Right lobe of liver (tissue), 6 donors: ENCODE results near the gene HOXA10. TPM values are rescaled to one million over a fixed set of nuclear protein-coding genes. Genes with fewer than 3 reads are reported as not detected.

ENCODE experiments used
- ATAC-seq, 4 donors: fragments of 200-7000 bp; cut with Tn5 transposase; one replicate each; pipeline ENCODE4 v1.9.1; 2020; ENCODE audit warnings: mild to moderate bottlenecking in 4 of 4, moderate library complexity in 4 of 4
- DNase-seq, 3 donors: peaks; one replicate each; pipeline ENCODE4 v3.0.0-alpha.2; 2020
- H3K27ac ChIP-seq, 3 donors: fragments of 200-600 bp; one replicate each; pipeline ENCODE4 v1.8.0; 2022
- H3K27me3 ChIP-seq, 2 donors: fragments of 200-600 bp; one replicate each; pipeline ENCODE4 v1.8.0; 2022
- H3K36me3 ChIP-seq, 4 donors: fragments of 200-600 bp; sonication (generic) in 1 of 4; one replicate each; pipeline versions ENCODE4 v1.5.1 to v1.8.0; 2017 to 2022; ENCODE audit warnings: control low read depth in 1 of 4
- H3K4me1 ChIP-seq, 4 donors: fragments of 200-600 bp; sonication (generic) in 1 of 4; one replicate each; pipeline versions ENCODE4 v1.5.1 to v1.8.0; 2017 to 2022; ENCODE audit warnings: control low read depth in 1 of 4
- H3K4me3 ChIP-seq, 3 donors: fragments of 200-600 bp; one replicate each; pipeline ENCODE4 v1.8.0; 2022
- H3K9me3 ChIP-seq, 4 donors: fragments of 200-600 bp; sonication (generic) in 1 of 4; one replicate each; pipeline versions ENCODE4 v1.5.1 to v1.8.0; 2017 to 2022; ENCODE audit warnings: control low read depth in 1 of 4
- POLR2A ChIP-seq: fragments of 450-650 bp; IDR thresholded peaks from one replicate; pipeline ENCODE4 v1.6.1; 2017; ENCODE audit warnings: antibody characterized with exemption, mild to moderate bottlenecking
- WGBS: methylation state at CpG from one replicate; pipeline ENCODE4 v1.1.6; 2018; ENCODE audit warnings: low coverage, low lambda C conversion rate; ENCODE audit not compliant: insufficient coverage; ENCODE audit errors: missing lambda C conversion rate; 5-methylcytosine and 5-hydroxymethylcytosine counted together
- intact Hi-C, 2 donors: fragments of 100-400 bp; cut with DNase I; formaldehyde crosslinking; loops; one replicate each; pipeline versions ENCODE4 v1.11.2 to v1.14.1; 2022
- total RNA-seq, 6 experiments: library from RNA; depleted of rRNA in 2 of 6; stranded (reverse); fragments of >200 nt in 2 of 6; fragmentation: NEBNext Ultra II Directional in 3 of 6; extraction: Animal tissue kit (Norgen Biotek cat#: 25700) in 3 of 6; gene quantifications; one replicate each; pipeline versions ENCODE4 v1.1.0 to v1.2.4, GENCODE V29; 2016 to 2023
- TF ChIP-seq, protein P1 (sequence below), 4 donors: fragments of 200-600 bp in 3 of 4; fragments of 450-650 bp in 1 of 4; IDR thresholded peaks; one replicate each; pipeline versions ENCODE4 v1.5.1 to v1.8.0; 2016 to 2022; ENCODE audit warnings: antibody characterized with exemption in 4 of 4, mild to moderate bottlenecking in 2 of 4
- donor health status: DM: no; HTN: yes; CAD: no.
- donor health status: DM: no; HTN: no; CAD: no.
- donor health status: DM: no; HTN: no; CAD: no.
- donor health status: DM: no; HTN: yes; CAD: no.
- donor health status: DM: no; HTN: yes; CAD: no.

The HOXA10 gene
- total RNA-seq, 6 experiments from 2014 or later = not detected

DNA sequence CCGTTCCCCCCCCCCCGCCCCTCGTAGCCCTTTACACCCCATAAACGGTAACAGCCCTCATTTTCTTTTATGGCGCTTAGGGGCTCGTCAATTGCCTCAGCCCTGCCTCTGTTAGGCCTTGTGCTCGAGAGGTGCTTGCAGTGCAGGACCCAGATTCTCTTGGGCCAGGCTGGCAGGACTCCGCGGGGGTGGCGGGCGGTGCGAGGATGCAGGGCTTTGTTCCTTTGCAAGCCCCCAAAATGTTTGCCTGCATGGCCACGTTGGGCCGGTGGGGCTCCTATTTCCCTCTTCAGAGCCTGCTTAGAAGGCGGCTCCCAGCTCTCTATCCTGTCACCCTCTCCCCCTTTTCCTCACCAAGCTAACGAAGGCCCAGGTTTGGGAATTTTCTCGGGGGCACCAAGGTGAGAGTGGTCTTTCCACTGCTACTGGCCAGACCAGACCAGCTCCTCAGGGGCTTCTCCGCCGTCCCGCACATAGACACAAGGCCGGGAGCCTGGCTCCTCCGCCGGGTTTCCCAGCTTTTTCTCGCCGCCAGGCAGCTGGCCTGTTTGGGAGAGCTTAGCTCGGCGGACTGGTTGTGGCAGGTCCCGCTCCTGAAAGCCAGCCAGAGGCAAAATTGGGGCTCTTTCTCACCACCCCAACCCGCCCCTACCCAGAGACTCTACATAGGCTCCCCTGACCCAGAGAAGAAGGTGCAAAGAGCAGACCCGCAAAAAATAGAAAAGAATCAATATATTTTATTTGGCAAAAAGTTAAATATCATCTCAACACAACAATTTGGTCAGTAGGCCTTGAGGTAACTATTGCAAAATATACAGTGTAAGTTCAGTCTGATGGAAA, 12.2 kb downstream of the HOXA10 start:
- intact Hi-C loops = loop anchor here in 1 of 2 donors (10.0 kb wide), 1 partner anchor 67 kb away; the partner anchor contains the start of gene HOXA1
- Histone ChIP-seq H3K4me3 (no peak overlapping the region), H3K4me1 (peaks cover 0 to 15% (median 4%) of the 10 kb centered on the region in 4 donors), H3K27ac (no peak overlapping the region), H3K27me3 (peaks cover 32 to 51% of the 10 kb centered on the region in 2 donors), H3K9me3 (no peaks in the 10 kb centered on the region), H3K36me3 (no peaks in the 10 kb centered on the region)
- DNase-seq (no peak), ATAC-seq (no peak)
- TF ChIP-seq, protein P1, sequence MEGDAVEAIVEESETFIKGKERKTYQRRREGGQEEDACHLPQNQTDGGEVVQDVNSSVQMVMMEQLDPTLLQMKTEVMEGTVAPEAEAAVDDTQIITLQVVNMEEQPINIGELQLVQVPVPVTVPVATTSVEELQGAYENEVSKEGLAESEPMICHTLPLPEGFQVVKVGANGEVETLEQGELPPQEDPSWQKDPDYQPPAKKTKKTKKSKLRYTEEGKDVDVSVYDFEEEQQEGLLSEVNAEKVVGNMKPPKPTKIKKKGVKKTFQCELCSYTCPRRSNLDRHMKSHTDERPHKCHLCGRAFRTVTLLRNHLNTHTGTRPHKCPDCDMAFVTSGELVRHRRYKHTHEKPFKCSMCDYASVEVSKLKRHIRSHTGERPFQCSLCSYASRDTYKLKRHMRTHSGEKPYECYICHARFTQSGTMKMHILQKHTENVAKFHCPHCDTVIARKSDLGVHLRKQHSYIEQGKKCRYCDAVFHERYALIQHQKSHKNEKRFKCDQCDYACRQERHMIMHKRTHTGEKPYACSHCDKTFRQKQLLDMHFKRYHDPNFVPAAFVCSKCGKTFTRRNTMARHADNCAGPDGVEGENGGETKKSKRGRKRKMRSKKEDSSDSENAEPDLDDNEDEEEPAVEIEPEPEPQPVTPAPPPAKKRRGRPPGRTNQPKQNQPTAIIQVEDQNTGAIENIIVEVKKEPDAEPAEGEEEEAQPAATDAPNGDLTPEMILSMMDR (IDR thresholded peaks at IDR 0.05) = no peak
- no peak for TF ChIP-seq POLR2A
- 41% methylated on average over 7 of the region's 30 CpGs for WGBS

DNA sequence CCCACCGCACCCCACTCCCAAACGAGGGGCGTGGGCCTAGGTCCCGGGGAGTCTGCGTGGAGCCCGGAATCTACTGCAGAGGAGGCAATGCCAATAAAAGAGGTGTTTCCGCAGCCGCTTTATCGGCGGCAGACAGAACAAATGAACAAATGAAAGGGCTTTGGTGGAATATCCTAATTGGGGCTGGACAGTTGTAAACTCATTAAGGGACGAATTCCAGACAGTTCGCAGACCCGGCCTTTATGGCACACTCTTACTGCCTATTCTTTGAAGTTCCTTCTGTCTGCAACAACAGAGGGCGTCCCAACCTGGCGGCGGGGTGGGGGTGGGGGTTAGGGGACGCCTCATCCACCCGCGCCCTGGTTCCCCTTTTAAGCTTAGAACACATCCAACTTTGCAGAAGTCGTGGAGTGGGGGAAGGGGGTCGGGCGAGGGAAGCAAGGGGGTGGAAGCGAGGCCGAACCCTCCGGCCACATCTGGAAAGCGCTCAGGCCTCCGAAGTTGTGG, 12.9 kb downstream of the HOXA10 start:
- no peak for TF ChIP-seq POLR2A
- TF ChIP-seq, protein P1 (IDR thresholded peaks at IDR 0.05) = peak in 1 of 4 donors; percentile 3
- no peak overlapping the region for H3K27ac ChIP-seq
- H3K4me3 ChIP-seq = peak overlapping the region; percentile 32 to 60 (median 57)
- no peaks in the 10 kb centered on the region for H3K9me3 ChIP-seq
- peak; percentile 5 to 35 (median 16) for ATAC-seq
- DNase-seq = peak in 1 of 3 donors; percentile 56
- WGBS = 0% methylated on average over 8 of the region's 27 CpGs
- H3K4me1 ChIP-seq = peaks cover 0 to 15% (median 4%) of the 10 kb centered on the region in 4 donors
- no peaks in the 10 kb centered on the region for H3K36me3 ChIP-seq
- H3K27me3 ChIP-seq = peaks cover 27 to 49% of the 10 kb centered on the region in 2 donors
- intact Hi-C loops = loop anchor here in 1 of 2 donors (10.0 kb wide), 1 partner anchor 66 kb away; the partner anchor contains the start of gene HOXA1

DNA sequence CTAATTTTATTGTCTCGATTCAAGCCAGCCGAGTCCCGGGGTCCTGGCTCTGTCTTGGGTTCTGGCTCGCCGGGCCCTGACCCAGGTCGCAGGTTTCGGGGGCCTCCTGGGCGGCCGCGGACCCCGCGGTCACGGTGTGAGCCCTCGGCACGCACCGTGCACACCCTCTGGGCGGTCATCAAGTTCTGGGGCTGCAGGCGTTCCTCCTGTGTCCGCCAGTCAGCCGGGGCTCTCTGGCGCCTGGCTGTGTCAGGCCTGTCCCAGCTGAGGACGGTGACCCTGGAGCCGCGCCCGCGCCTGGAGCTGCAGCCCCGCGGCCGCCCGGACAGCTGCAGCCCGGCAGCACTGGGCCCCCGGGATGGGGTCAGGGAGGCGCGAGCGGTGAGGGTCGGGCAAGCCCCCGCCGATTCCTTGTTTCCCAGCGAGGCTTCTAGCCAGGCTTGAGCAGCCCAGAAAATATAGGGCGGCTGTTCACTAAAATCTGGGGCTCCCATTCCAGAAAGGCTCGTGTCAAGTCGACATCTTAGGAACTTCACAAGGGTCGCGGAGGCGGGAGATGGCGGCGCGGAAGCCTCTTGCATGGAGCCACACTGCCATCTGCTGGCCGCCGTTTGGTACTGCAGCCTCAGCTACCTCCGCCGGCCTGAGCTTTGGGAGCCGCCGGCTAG, 13.4 kb downstream of the HOXA10 start:
- 0% methylated on average over 19 of the region's 54 CpGs for WGBS
- ATAC-seq (peak; percentile 88 to 93 (median 92)), DNase-seq (peak; percentile 80 to 87 (median 83))
- H3K4me1 ChIP-seq = peaks cover 0 to 15% (median 4%) of the 10 kb centered on the region in 4 donors
- H3K4me3 ChIP-seq = peak overlapping the region; percentile 32 to 60 (median 57)
- peaks cover 21 to 48% of the 10 kb centered on the region in 2 donors for H3K27me3 ChIP-seq
- no peaks in the 10 kb centered on the region for H3K36me3 ChIP-seq
- TF ChIP-seq, protein P1 (IDR thresholded peaks at IDR 0.05) = peak in 3 of 4 donors; percentile 99 to 100 (median 99)
- TF ChIP-seq POLR2A = no peak
- no peaks in the 10 kb centered on the region for H3K9me3 ChIP-seq
- no peak overlapping the region for H3K27ac ChIP-seq
- intact Hi-C loops = loop anchor here in 1 of 2 donors (10.0 kb wide), 1 partner anchor 66 kb away; the partner anchor contains the start of gene HOXA1

DNA sequence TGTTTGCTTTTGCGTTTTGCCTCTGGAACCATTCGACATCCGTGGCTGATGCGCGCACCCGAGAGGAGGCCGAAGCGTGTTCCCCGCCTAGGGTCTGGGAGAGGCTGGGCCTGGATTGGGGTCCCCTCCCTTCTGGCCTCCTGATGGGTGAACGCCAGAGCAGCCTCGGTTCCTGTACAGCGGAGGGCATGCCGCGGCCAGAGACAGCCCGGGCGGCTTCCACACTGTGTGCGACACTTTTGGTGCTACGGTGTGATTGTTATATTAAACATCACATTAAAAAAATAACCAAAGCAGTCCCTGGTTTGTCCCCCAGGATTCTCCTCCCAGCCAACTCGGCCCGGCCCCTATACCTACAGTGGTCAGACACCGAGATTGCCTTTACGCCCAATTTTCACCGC, 14.0 kb downstream of the HOXA10 start:
- no peak for DNase-seq
- WGBS = 14% methylated on average over 22 of the region's 23 CpGs
- ATAC-seq = peak; percentile 1 to 11 (median 4)
- H3K27me3 ChIP-seq = peaks cover 17 to 48% of the 10 kb centered on the region in 2 donors
- H3K4me1 ChIP-seq = peaks cover 0 to 15% (median 4%) of the 10 kb centered on the region in 4 donors
- peak overlapping the region in 2 of 3 donors; percentile 57 to 60 for H3K4me3 ChIP-seq
- intact Hi-C loops = loop anchor here in 1 of 2 donors (10.0 kb wide), 1 partner anchor 65 kb away; the partner anchor contains the start of gene HOXA1
- no peak overlapping the region for H3K27ac ChIP-seq
- no peaks in the 10 kb centered on the region for H3K9me3 ChIP-seq
- H3K36me3 ChIP-seq = no peaks in the 10 kb centered on the region
- TF ChIP-seq, protein P1 (IDR thresholded peaks at IDR 0.05) = no peak
- TF ChIP-seq POLR2A = no peak
